IPS-20b (cell line): ENCODE measurements around the gene CMTM5.
"Not testable (repeated sequence)": the region's sequence is repeated elsewhere in the genome, so short reads cannot be mapped to it uniquely, and the experiment has no call there.

Experiments
- H3K27ac ChIP-seq: one replicate; pipeline ENCODE4 v1.5.1; 2013; ENCODE audit warnings: low read length
- H3K27me3 ChIP-seq: 2 replicates; pipeline ENCODE4 v1.6.1; 2013; ENCODE audit warnings: mild to moderate bottlenecking, low read length, inconsistent platforms; ENCODE audit not compliant: insufficient read depth
- H3K36me3 ChIP-seq: 2 replicates; pipeline ENCODE4 v1.6.1; 2013; ENCODE audit warnings: low read depth, mild to moderate bottlenecking, inconsistent platforms, low read length, moderate library complexity; ENCODE audit not compliant: insufficient read depth
- H3K4me1 ChIP-seq: 2 replicates; pipeline ENCODE4 v1.6.1; 2013; ENCODE audit warnings: mild to moderate bottlenecking, control low read depth, inconsistent platforms, low read length, moderate library complexity; ENCODE audit not compliant: insufficient read depth
- H3K4me3 ChIP-seq: 2 replicates; pipeline ENCODE4 v1.5.1; 2013; ENCODE audit warnings: mild to moderate bottlenecking, low read length, inconsistent platforms
- H3K9ac ChIP-seq: 2 replicates; pipeline ENCODE4 v1.6.1; 2013; ENCODE audit warnings: low read depth, mild to moderate bottlenecking, inconsistent platforms, low read length, moderate library complexity
- H3K9me3 ChIP-seq: 2 replicates; pipeline ENCODE4 v1.6.1; 2013; ENCODE audit warnings: mild to moderate bottlenecking, low read depth, low read length, inconsistent platforms; ENCODE audit not compliant: insufficient read depth

CMTM5 gene

DNA sequence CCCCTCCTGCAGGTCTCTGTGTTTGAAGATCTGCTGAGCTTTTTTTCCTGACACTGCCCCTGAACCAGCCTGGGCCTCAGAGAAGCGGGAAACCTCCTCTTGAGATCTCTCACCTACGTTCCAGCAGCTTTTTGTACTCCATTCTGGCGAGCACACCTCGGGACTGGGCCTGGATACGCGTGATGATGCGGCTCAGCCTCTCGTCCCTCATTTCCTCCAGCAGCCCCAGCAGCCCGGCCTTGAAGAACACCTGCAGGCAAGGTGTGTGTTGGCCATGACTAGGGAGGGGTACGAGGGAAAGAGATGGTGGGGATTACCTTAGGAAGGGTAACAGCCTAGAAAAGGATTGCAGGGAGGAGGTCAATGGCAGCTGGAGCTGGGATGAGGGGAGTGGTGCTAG, 48.3 kb downstream of the CMTM5 start:
- Histone ChIP-seq H3K27ac (no peak overlapping the region), H3K9me3 (no peaks in the 10 kb centered on the region), H3K4me3 (no peak overlapping the region), H3K36me3 (no peaks in the 10 kb centered on the region), H3K4me1 (no peaks in the 10 kb centered on the region), H3K9ac (no peak overlapping the region), H3K27me3 (peaks cover 12% of the 10 kb centered on the region; the same call in 1 of the 2 replicates)

DNA sequence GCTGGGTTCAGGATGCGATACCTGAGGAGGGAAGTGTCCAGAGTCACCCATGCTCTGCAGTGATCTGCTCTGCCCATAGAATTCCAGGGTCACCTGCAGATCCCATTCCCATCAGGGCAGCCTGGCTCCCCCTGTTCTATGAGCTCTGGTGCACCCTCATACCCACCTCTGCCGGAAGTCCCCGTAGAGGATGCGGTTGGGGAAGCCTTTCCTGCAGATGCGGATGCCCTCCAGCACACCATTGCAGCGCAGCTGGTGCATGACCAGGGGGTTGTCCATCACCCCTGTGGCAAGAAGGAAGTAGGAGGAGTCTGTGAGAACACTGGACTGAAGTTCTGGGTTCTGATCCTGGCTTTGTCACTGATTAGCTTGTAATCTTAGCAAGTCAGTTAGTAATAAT, 49.0 kb downstream of the CMTM5 start:
- H3K9me3 ChIP-seq, H3K27ac ChIP-seq, H3K9ac ChIP-seq, H3K4me1 ChIP-seq, H3K4me3 ChIP-seq, H3K36me3 ChIP-seq: not testable (repeated sequence)
- H3K27me3 ChIP-seq, result peaks cover 12% of the 10 kb centered on the region; the same call in 1 of the 2 replicates

DNA sequence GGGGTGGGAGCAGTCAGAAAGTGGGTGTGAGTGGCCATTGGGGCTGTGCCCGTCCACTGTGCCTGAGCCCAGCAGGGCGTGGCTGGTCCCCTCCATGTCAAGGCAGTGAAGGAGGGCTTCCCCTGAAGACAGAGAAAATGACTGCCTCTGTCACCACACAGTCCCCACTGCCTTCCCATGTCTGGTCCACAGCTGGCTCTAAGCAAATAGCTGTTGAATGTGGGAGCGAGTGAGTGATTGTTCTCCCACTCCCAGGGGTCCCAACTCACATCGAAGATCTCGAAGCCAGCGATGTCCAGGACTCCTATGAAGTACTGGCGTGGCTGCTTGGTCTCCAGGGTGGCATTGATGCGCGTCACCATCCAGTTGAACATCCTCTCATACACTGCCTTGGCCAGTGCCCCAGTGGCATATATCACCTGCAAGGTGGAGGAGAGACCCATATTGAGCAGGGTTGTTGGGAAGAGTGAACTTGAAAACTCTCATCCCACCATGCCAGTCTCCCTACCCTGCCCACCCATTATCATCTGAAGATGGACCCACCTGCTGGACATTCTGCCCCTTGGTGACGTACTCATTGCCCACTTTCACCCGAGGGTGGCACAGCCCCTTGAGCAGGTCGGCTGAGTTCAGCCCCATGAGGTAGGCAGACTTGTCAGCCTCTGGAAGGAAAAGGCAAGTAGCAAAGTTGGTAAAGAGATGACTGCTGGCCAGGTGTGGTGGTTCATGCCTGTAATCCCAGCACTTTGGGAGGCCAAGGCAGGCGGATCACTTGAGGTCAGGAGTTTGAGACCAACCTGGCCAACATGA, 52.0 kb downstream of the CMTM5 start:
- peaks cover 12% of the 10 kb centered on the region; the same call in 1 of the 2 replicates for H3K27me3 ChIP-seq
- no peak overlapping the region for H3K27ac ChIP-seq

More for the DNA sequence above, 52.0 kb downstream of the CMTM5 start:
- Histone ChIP-seq H3K9ac (no peak overlapping the region), H3K4me3 (no peak overlapping the region), H3K4me1 (no peaks in the 10 kb centered on the region), H3K36me3 (no peaks in the 10 kb centered on the region), H3K9me3 (no peaks in the 10 kb centered on the region)
